NCI-H2107 (cell line): Measurements from ENCODE around the gene CHST15.
"Not testable (repeated sequence)": the region's sequence is repeated elsewhere in the genome, so short reads cannot be mapped to it uniquely, and the experiment has no call there.

ENCODE experiments used
- DNase-seq: peaks from one replicate; lab custom pipeline; 2025; lab: John Stamatoyannopoulos, UW

The CHST15 gene

GRCh38 chr10:124098575-124098974 is 5.2 kb upstream of the CHST15 start:
- DNase-seq, result no peak

GRCh38 chr10:124097883-124098282 is 4.5 kb upstream of the CHST15 start:
- no peak for DNase-seq

- no peak for DNase-seq
These were observed 3.1 kb upstream of the CHST15 start for GRCh38 chr10:124096494-124096893.

- DNase-seq, result not testable (repeated sequence)
These were observed 2.4 kb upstream of the CHST15 start for GRCh38 chr10:124095801-124096200.

- DNase-seq, result no peak
These were observed 1.7 kb upstream of the CHST15 start for GRCh38 chr10:124095096-124095495.

- no peak for DNase-seq
These were observed 1.0 kb upstream of the CHST15 start for GRCh38 chr10:124094419-124094785.

- DNase-seq, result not testable (repeated sequence)
These were observed 498 bp upstream of the CHST15 start for GRCh38 chr10:124093774-124094418.

- no peak for DNase-seq
These were observed 1.0 kb downstream of the CHST15 start for GRCh38 chr10:124092250-124092859.

- DNase-seq, result no peak
These were observed 1.6 kb downstream of the CHST15 start for GRCh38 chr10:124091646-124092249.

GRCh38 chr10:124090601-124091209 is 2.7 kb downstream of the CHST15 start:
- no peak for DNase-seq

GRCh38 chr10:124089859-124090258 is 3.5 kb downstream of the CHST15 start:
- no peak for DNase-seq

- no peak for DNase-seq
These were observed 4.5 kb downstream of the CHST15 start for GRCh38 chr10:124088915-124089314.

GRCh38 chr10:124087672-124088634 is 5.4 kb downstream of the CHST15 start:
- no peak for DNase-seq

GRCh38 chr10:124086787-124087671 is 6.4 kb downstream of the CHST15 start:
- no peak for DNase-seq

- DNase-seq, result no peak
These were observed 7.2 kb downstream of the CHST15 start for GRCh38 chr10:124086097-124086710.

- no peak for DNase-seq
These were observed 7.7 kb downstream of the CHST15 start for GRCh38 chr10:124085680-124086079.

- no peak for DNase-seq
These were observed 8.7 kb downstream of the CHST15 start for GRCh38 chr10:124084708-124085107.

GRCh38 chr10:124083740-124084397 is 9.5 kb downstream of the CHST15 start:
- no peak for DNase-seq

GRCh38 chr10:124083047-124083739 is 10.2 kb downstream of the CHST15 start:
- DNase-seq, result no peak
